IMR-90 (cell line): ENCODE data around the gene ZNF521. TPM values are rescaled to one million over a fixed set of nuclear protein-coding genes. Genes with fewer than 3 reads are reported as not detected.

Source experiments
- ATAC-seq: fragments of 200-7000 bp; cut with Tn5 transposase; 2 replicates; pipeline ENCODE4 v1.9.1; 2020; ENCODE audit warnings: low read depth, mild to moderate bottlenecking, moderate library complexity
- BruUV-seq: library from RNA; stranded (reverse); fragments of 400-500 nt; replicated peaks from 2 replicates; lab custom pipeline; 2021; lab: Mats Ljungman, UMichigan
- CTCF ChIA-PET: fragments of 300-600 bp; formaldehyde crosslinking; extraction: SDS; loops from one replicate; lab custom pipeline; 2021; ENCODE audit warnings: antibody characterized with exemption; lab: Yijun Ruan, JAX
- POLR2A ChIA-PET: fragments of 300-600 bp; sonication (Branson Sonifier 250); formaldehyde crosslinking; loops from one replicate; lab custom pipeline; 2022; ENCODE audit warnings: antibody characterized with exemption; ENCODE audit not compliant: unreplicated experiment; lab: Charles Lee
- DNase-seq: peaks from one replicate; pipeline ENCODE4 v3.0.0; 2013
- H2AFZ ChIP-seq: replicated peaks from 2 replicates; pipeline ENCODE3; 2013; ENCODE audit warnings: low read length, mild to moderate bottlenecking; ENCODE audit not compliant: poor library complexity
- H2AK5ac ChIP-seq: 2 replicates; pipeline ENCODE4 v1.6.1; 2013; ENCODE audit warnings: low read depth, low read length, inconsistent platforms
- H2AK9ac ChIP-seq: replicated peaks from 2 replicates; pipeline ENCODE3; 2013; ENCODE audit warnings: mild to moderate bottlenecking, low read depth, low read length, moderate library complexity; ENCODE audit not compliant: poor library complexity
- H2BK120ac ChIP-seq: 2 replicates; pipeline ENCODE4 v1.6.1; 2013; ENCODE audit warnings: low read depth, low read length, inconsistent platforms
- H2BK15ac ChIP-seq: 3 replicates; pipeline ENCODE4 v1.6.1; 2013; ENCODE audit warnings: low read depth, low read length, inconsistent platforms
- H2BK20ac ChIP-seq: 2 replicates; pipeline ENCODE4 v1.6.1; 2013; ENCODE audit warnings: low read depth, mild to moderate bottlenecking, inconsistent platforms, low read length, moderate library complexity
- H2BK5ac ChIP-seq: 2 replicates; pipeline ENCODE4 v1.6.1; 2013; ENCODE audit warnings: mild to moderate bottlenecking, low read depth, low read length, inconsistent platforms; ENCODE audit not compliant: poor library complexity, severe bottlenecking
- H3K14ac ChIP-seq: replicated peaks from 2 replicates; pipeline ENCODE4 v1.6.1; 2013; ENCODE audit warnings: low read depth, low read length, inconsistent platforms
- H3K18ac ChIP-seq: 2 replicates; pipeline ENCODE4 v1.6.1; 2013; ENCODE audit warnings: low read depth, low read length, control low read depth
- H3K23ac ChIP-seq: 2 replicates; pipeline ENCODE4 v1.6.1; 2013; ENCODE audit warnings: low read depth, low read length, inconsistent platforms
- H3K27ac ChIP-seq: 2 replicates; pipeline ENCODE4 v1.5.1; 2013; ENCODE audit warnings: mild to moderate bottlenecking, control low read depth, low read length; ENCODE audit not compliant: insufficient read depth
- H3K27me3 ChIP-seq: 2 replicates; pipeline ENCODE4 v1.6.1; 2013; ENCODE audit warnings: low read length; ENCODE audit not compliant: control insufficient read depth, insufficient read depth
- H3K36me3 ChIP-seq: 2 replicates; pipeline ENCODE4 v1.6.1; 2013; ENCODE audit warnings: low read length, mixed read lengths; ENCODE audit not compliant: control insufficient read depth, insufficient read depth
- H3K4ac ChIP-seq: 2 replicates; pipeline ENCODE4 v1.6.1; 2013; ENCODE audit warnings: low read depth, low read length, inconsistent platforms
- H3K4me1 ChIP-seq: 2 replicates; pipeline ENCODE4 v1.6.1; 2013; ENCODE audit warnings: low read length, mixed read lengths; ENCODE audit not compliant: control insufficient read depth, insufficient read depth
- H3K4me2 ChIP-seq: 2 replicates; pipeline ENCODE4 v1.6.1; 2013; ENCODE audit warnings: low read depth, mild to moderate bottlenecking, control low read depth, low read length, moderate library complexity
- H3K4me3 ChIP-seq: 2 replicates; pipeline ENCODE4 v1.5.1; 2013; ENCODE audit warnings: low read depth, mild to moderate bottlenecking, control low read depth, low read length, moderate library complexity; ENCODE audit not compliant: insufficient read depth
- H3K56ac ChIP-seq: 2 replicates; pipeline ENCODE4 v1.6.1; 2013; ENCODE audit warnings: low read length, inconsistent platforms; ENCODE audit not compliant: insufficient read depth; ENCODE audit errors: extremely low read depth
- H3K79me1 ChIP-seq, 2 experiments: 2 replicates each; pipeline ENCODE4 v1.6.1; 2013; ENCODE audit warnings: low read length in 2 of 2, inconsistent platforms in 1 of 2, low read depth in 1 of 2
- H3K9ac ChIP-seq: 2 replicates; pipeline ENCODE4 v1.6.1; 2013; ENCODE audit warnings: low read depth, low read length, control low read depth
- H3K9me1 ChIP-seq: 2 replicates; pipeline ENCODE4 v1.6.1; 2013; ENCODE audit warnings: low read length, inconsistent platforms; ENCODE audit not compliant: insufficient read depth
- H3K9me3 ChIP-seq: 2 replicates; pipeline ENCODE4 v1.6.1; 2013; ENCODE audit warnings: low read length; ENCODE audit not compliant: control insufficient read depth, insufficient read depth
- H4K20me1 ChIP-seq: 2 replicates; pipeline ENCODE4 v1.6.1; 2013; ENCODE audit warnings: low read length, inconsistent platforms; ENCODE audit not compliant: insufficient read depth
- H4K5ac ChIP-seq: 2 replicates; pipeline ENCODE4 v1.6.1; 2013; ENCODE audit warnings: mild to moderate bottlenecking, low read depth, low read length, control low read depth
- H4K8ac ChIP-seq, 2 experiments: 2 replicates each; pipeline ENCODE4 v1.6.1; 2013; ENCODE audit warnings: low read depth in 2 of 2, low read length in 2 of 2, control low read depth in 1 of 2, inconsistent platforms in 1 of 2
- H4K91ac ChIP-seq: 2 replicates; pipeline ENCODE4 v1.6.1; 2013; ENCODE audit warnings: low read depth, low read length, inconsistent platforms; ENCODE audit not compliant: insufficient read depth
- BHLHE40 ChIP-seq: fragments of 150-350 bp; IDR thresholded peaks from 2 replicates; pipeline ENCODE4 v1.6.1; 2016; ENCODE audit warnings: mild to moderate bottlenecking, low read depth, low read length
- CEBPB ChIP-seq: IDR thresholded peaks from 2 replicates; pipeline ENCODE4 v1.6.1; 2012; ENCODE audit warnings: low read depth, low read length, improper control_type of control experiment
- CHD1 ChIP-seq: IDR thresholded peaks from 2 replicates; pipeline ENCODE4 v1.6.1; 2012; ENCODE audit warnings: low read depth, low read length, improper control_type of control experiment
- CTCF ChIP-seq: conservative IDR thresholded peaks from 2 replicates; pipeline ENCODE4 v1.5.1; 2012; ENCODE audit warnings: mild to moderate bottlenecking, low read depth, low read length, improper control_type of control experiment
- MAFK ChIP-seq: IDR thresholded peaks from 2 replicates; pipeline ENCODE4 v1.6.1; 2012; ENCODE audit warnings: low read depth, low read length, improper control_type of control experiment
- POLR2A ChIP-seq: IDR thresholded peaks from 2 replicates; pipeline ENCODE4 v1.6.1; 2012; ENCODE audit warnings: mild to moderate bottlenecking, low read depth, low read length
- RAD21 ChIP-seq: IDR thresholded peaks from 2 replicates; pipeline ENCODE4 v1.6.1; 2012; ENCODE audit warnings: low read length, improper control_type of control experiment
- RFX5 ChIP-seq: IDR thresholded peaks from 2 replicates; pipeline ENCODE4 v1.8.0; 2012; ENCODE audit warnings: low read depth, mild to moderate bottlenecking, low read length, moderate library complexity
- WGBS, 2 experiments: methylation state at CpG; one replicate each; pipeline versions ENCODE4 v1.1.5 to v1.1.7; 2013; ENCODE audit warnings: missing lambda C conversion rate in 2 of 2; ENCODE audit not compliant: insufficient read length in 1 of 2; ENCODE audit errors: extremely low coverage in 2 of 2; 5-methylcytosine and 5-hydroxymethylcytosine counted together
- dilution Hi-C: fragments of 300-500 bp; cut with HindIII; formaldehyde crosslinking; loops from one replicate; pipeline ENCODE4 v1.14.3; 2018; ENCODE audit warnings: low sequenced_read_pairs; ENCODE audit not compliant: unreplicated experiment
- in situ Hi-C: fragments of 300-500 bp; cut with MboI; formaldehyde crosslinking; loops from 3 replicates; pipeline ENCODE4 v1.14.3; 2019; ENCODE audit warnings: low sequenced_read_pairs, inconsistent platforms, mixed read lengths
- intact Hi-C: fragments of 100-400 bp; cut with micrococcal nuclease; formaldehyde crosslinking; loops from 2 replicates; pipeline ENCODE4 v1.10.0; 2022
- polyA plus RNA-seq, 3 experiments: library from polyadenylated mRNA; depleted of rRNA; stranded (reverse); fragments of >200 nt; gene quantifications; 2 replicates each; pipeline ENCODE4 v1.2.3, GENCODE V29; 2012; ENCODE audit warnings: low replicate concordance in 1 of 3
- total RNA-seq: library from RNA; depleted of rRNA; stranded (reverse); fragments of >200 nt; gene quantifications from 2 replicates; pipeline ENCODE4 v1.2.3, GENCODE V29; 2012

The ZNF521 gene
- total and polyA plus RNA-seq, 2 of the 4 experiments (the other 2 are of a cell fraction): 21.5 to 59.3 TPM

- no peak overlapping the region for H3K27ac ChIP-seq
- H4K91ac ChIP-seq: no peak overlapping the region
- 0 out of 2 replicates have a peak overlapping the region, but pooled peaks have one; percentile 13 for H3K14ac ChIP-seq
- no peak overlapping the region for H2AK9ac ChIP-seq
- no peaks in the 10 kb centered on the region for H3K36me3 ChIP-seq
- no peak overlapping the region for H3K18ac ChIP-seq
- no peaks in the 10 kb centered on the region for H4K20me1 ChIP-seq
- no TSS peak for BruUV-seq
- H3K23ac ChIP-seq: no peak overlapping the region
- no peak overlapping the region for H2BK15ac ChIP-seq
- H3K9me3 ChIP-seq: no peaks in the 10 kb centered on the region
- H2BK5ac ChIP-seq: no peak overlapping the region
- no peak overlapping the region for H2BK120ac ChIP-seq
- H3K79me1 ChIP-seq: peaks cover 35 to 57% of the 10 kb centered on the region in 2 experiments
- no peak overlapping the region for H3K4me3 ChIP-seq
- H3K27me3 ChIP-seq: no peaks in the 10 kb centered on the region
- ChIA-PET CTCF (no interaction called here), POLR2A (no interaction called here)
- H3K56ac ChIP-seq: no peak overlapping the region
- TF ChIP-seq CEBPB (no peak), RFX5 (no peak), BHLHE40 (no peak), RAD21 (no peak), CTCF (no peak), CHD1 (no peak), MAFK (no peak), POLR2A (no peak)
- H3K4me2 ChIP-seq: no peak overlapping the region
- H2BK20ac ChIP-seq: no peak overlapping the region
- no peak overlapping the region for H2AFZ ChIP-seq
- H3K9ac ChIP-seq: no peak overlapping the region
- dilution Hi-C loops (no loop called here), in situ Hi-C loops (no loop called here), intact Hi-C loops (no loop called here)
- no peak overlapping the region for H3K4ac ChIP-seq
- H3K4me1 ChIP-seq: peaks cover 30% of the 10 kb centered on the region
- no peak overlapping the region for H2AK5ac ChIP-seq
- no peak overlapping the region for H4K5ac ChIP-seq
- ATAC-seq (no peak), DNase-seq (no peak)
- WGBS, 2 experiments: 100% methylated on average over 1 of the region's 2 CpGs; no CpG with 5 or more reads in 1 of the 2 experiments
- peaks cover 13% of the 10 kb centered on the region for H3K9me1 ChIP-seq
- no peak overlapping the region for H4K8ac ChIP-seq
Measured at GRCh38 chr18:25243257-25243656, 108.7 kb downstream of the ZNF521 start.
